Loucy (cell line): ENCODE measurements around the gene SNTB2.
"Not testable (repeated sequence)": the region's sequence is repeated elsewhere in the genome, so short reads cannot be mapped to it uniquely, and the experiment has no call there.

ENCODE experiments used
- H2AFZ ChIP-seq: fragments of 200-600 bp; sonication (generic); 2 replicates; pipeline ENCODE4 v1.6.0; 2016; ENCODE audit warnings: antibody characterized with exemption, mild to moderate bottlenecking, low read length, moderate library complexity
- H3F3A ChIP-seq: fragments of 200-600 bp; 2 replicates; pipeline ENCODE4 v1.6.0; 2016; ENCODE audit warnings: antibody characterized with exemption, low read depth, mild to moderate bottlenecking
- H3K27me3 ChIP-seq: fragments of 200-600 bp; sonication (generic); 2 replicates; pipeline ENCODE4 v1.6.1; 2014; ENCODE audit warnings: low read length, mild to moderate bottlenecking; ENCODE audit not compliant: insufficient read depth, poor library complexity, severe bottlenecking
- H3K36me3 ChIP-seq: fragments of 200-600 bp; sonication (generic); 2 replicates; pipeline ENCODE4 v1.6.1; 2016; ENCODE audit warnings: low read length; ENCODE audit not compliant: insufficient read depth
- H3K4me1 ChIP-seq: fragments of 200-600 bp; sonication (generic); 2 replicates; pipeline ENCODE4 v1.5.1; 2014; ENCODE audit warnings: low read length, mild to moderate bottlenecking; ENCODE audit not compliant: insufficient read depth, poor library complexity, severe bottlenecking
- H3K4me2 ChIP-seq: fragments of 200-600 bp; sonication (generic); 2 replicates; pipeline ENCODE4 v1.6.0; 2014; ENCODE audit warnings: antibody characterized with exemption, low read length, low read depth, mild to moderate bottlenecking; ENCODE audit not compliant: poor library complexity, severe bottlenecking
- H3K4me3 ChIP-seq: fragments of 200-600 bp; sonication (generic); 2 replicates; pipeline ENCODE4 v1.5.1; 2014; ENCODE audit warnings: low read length, mild to moderate bottlenecking, mixed read lengths; ENCODE audit not compliant: poor library complexity, severe bottlenecking
- H3K79me2 ChIP-seq: fragments of 200-600 bp; sonication (generic); 2 replicates; pipeline ENCODE4 v1.6.1; 2014; ENCODE audit warnings: low read length; ENCODE audit not compliant: insufficient read depth
- H3K9ac ChIP-seq: fragments of 200-600 bp; sonication (generic); 2 replicates; pipeline ENCODE4 v1.6.0; 2014; ENCODE audit warnings: mild to moderate bottlenecking, low read depth, low read length, moderate library complexity; ENCODE audit not compliant: poor library complexity, severe bottlenecking
- H3K9me2 ChIP-seq: fragments of 200-600 bp; sonication (generic); replicated peaks from 2 replicates; pipeline ENCODE4 v1.6.1; 2016; ENCODE audit warnings: low read depth, low read length, mixed read lengths
- H3K9me3 ChIP-seq: fragments of 200-600 bp; sonication (generic); 2 replicates; pipeline ENCODE4 v1.6.1; 2014; ENCODE audit warnings: mild to moderate bottlenecking, antibody characterized with exemption, low read length, low read depth; ENCODE audit not compliant: insufficient read depth
- H4K20me1 ChIP-seq: fragments of 200-600 bp; sonication (generic); 2 replicates; pipeline ENCODE4 v1.6.0; 2014; ENCODE audit warnings: antibody characterized with exemption, low read length, mild to moderate bottlenecking; ENCODE audit not compliant: insufficient read depth, poor library complexity, severe bottlenecking
- CTCF ChIP-seq: fragments of 200-600 bp; sonication (generic); conservative IDR thresholded peaks from 2 replicates; pipeline ENCODE4 v1.5.1; 2014; ENCODE audit warnings: mild to moderate bottlenecking, antibody characterized with exemption, low read length
- EZH2phosphoT487 ChIP-seq: fragments of 200-600 bp; IDR thresholded peaks from 2 replicates; pipeline ENCODE4 v1.6.1; 2018; ENCODE audit warnings: antibody characterized with exemption, mild to moderate bottlenecking, moderate library complexity, borderline replicate concordance

SNTB2 gene

DNA sequence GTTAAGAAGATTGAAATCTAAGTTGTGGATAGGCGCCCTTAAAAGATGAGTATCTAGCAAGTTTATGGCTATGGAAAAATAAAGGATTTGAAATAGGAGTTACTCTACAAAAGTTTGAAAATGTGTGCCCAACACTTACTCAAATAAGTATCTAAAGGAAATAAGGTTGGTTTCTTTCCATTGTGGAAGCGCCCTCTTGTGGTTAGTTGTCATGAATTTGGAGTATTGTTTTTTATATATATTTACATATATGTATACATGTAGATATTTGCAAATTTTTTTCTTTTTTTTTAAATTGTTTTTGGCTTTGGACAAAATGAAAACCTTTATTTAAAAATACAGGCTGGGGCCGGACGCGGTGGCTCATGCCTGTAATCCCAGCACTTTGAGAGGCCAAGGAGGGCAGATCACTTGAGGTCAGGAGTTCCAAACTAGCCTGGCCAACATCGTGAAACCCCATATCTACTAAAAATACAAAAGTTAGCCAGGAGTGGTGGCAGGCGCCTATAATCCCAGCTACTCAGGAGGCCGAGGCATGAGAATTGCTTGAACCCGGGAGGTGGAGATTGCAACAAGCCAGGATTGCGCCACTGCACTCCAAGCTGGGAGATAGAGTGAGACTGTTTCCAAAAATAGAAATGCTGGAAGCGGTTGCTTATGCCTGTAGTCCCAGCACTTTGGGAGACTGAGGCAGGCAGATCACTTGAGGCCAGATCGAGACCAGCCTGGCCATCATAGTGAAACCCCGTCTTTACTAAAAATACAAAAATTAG lies 100.2 kb downstream of the SNTB2 start:
- Histone ChIP-seq H3F3A (no peaks in the 10 kb centered on the region), H3K4me1 (no peaks in the 10 kb centered on the region), H3K79me2 (no peaks in the 10 kb centered on the region), H3K4me3 (no peak overlapping the region), H3K36me3 (peaks cover 14% of the 10 kb centered on the region), H3K9me3 (no peaks in the 10 kb centered on the region), H3K27me3 (no peaks in the 10 kb centered on the region), H3K4me2 (no peak overlapping the region), H3K9me2 (no peaks in the 10 kb centered on the region), H3K9ac (no peak overlapping the region), H4K20me1 (no peaks in the 10 kb centered on the region), H2AFZ (no peak overlapping the region)
- no peak for TF ChIP-seq EZH2phosphoT487
- peak; percentile 68 for TF ChIP-seq CTCF

DNA sequence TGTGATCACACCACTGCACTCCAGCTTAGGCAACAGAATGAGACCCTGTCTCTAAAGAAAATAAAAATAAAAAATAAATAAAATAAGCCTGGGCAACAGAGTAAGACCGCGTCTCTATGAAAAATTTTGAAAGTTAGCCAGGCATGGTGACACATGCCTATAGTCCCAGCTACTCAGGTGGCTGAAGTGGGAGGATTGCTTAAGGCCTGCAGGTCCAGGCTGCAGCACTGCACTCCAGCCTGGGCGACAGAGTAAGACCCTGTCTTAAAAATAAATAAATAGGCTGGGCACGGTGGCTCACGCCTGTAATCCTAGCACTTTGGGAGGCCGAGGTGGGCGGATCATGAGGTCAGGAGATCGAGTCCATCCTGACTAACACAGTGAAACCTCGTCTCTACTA lies 104.7 kb downstream of the SNTB2 start:
- not testable (repeated sequence) for H3K27me3 ChIP-seq, H4K20me1 ChIP-seq, H3K36me3 ChIP-seq

GRCh38 chr16:69293401-69293800 lies 106.4 kb downstream of the SNTB2 start:
- no peak overlapping the region for H3K9ac ChIP-seq
- no peak overlapping the region for H2AFZ ChIP-seq
- no peaks in the 10 kb centered on the region for H3K79me2 ChIP-seq
- H3K4me3 ChIP-seq, result no peak overlapping the region
- H3K27me3 ChIP-seq, result no peaks in the 10 kb centered on the region
- H3K4me2 ChIP-seq, result no peak overlapping the region
- no peaks in the 10 kb centered on the region for H3K9me2 ChIP-seq
- no peaks in the 10 kb centered on the region for H4K20me1 ChIP-seq
- no peaks in the 10 kb centered on the region for H3F3A ChIP-seq
- no peak for TF ChIP-seq CTCF
- no peak for TF ChIP-seq EZH2phosphoT487
- no peaks in the 10 kb centered on the region for H3K4me1 ChIP-seq
- no peaks in the 10 kb centered on the region for H3K9me3 ChIP-seq
- no peaks in the 10 kb centered on the region for H3K36me3 ChIP-seq

More for the DNA sequence above, 104.7 kb downstream of the SNTB2 start:
- H3K9me2 ChIP-seq, H3F3A ChIP-seq, H3K4me2 ChIP-seq, H3K79me2 ChIP-seq, H3K4me3 ChIP-seq, H3K9ac ChIP-seq, H3K4me1 ChIP-seq, H2AFZ ChIP-seq, H3K9me3 ChIP-seq: not testable (repeated sequence)

DNA sequence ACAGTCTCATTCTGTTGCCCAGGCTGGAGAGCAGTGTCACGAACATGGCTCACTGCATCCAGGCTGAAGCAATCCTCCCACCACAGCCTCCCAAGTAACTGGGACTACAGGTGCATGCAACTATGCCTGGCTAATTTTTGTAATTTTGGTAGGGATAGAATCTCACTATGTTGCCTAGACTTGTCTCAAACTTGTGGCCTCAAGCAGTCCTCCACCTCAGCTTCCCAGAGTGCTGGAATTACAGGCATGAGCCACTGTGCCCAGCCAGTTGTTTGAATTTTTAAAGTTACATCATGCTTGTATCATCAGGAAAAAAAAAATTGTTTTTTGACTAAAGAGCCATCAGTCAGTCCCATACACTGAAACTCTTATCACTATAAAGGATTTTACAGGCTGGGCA lies 107.1 kb downstream of the SNTB2 start:
- no peak overlapping the region for H3K4me3 ChIP-seq

GRCh38 chr16:69296771-69297170 lies 109.8 kb downstream of the SNTB2 start:
- H4K20me1 ChIP-seq, H3K27me3 ChIP-seq, H3K36me3 ChIP-seq, H2AFZ ChIP-seq, H3K79me2 ChIP-seq, H3K9me2 ChIP-seq, H3K9me3 ChIP-seq, H3F3A ChIP-seq, H3K4me1 ChIP-seq, H3K9ac ChIP-seq, H3K4me2 ChIP-seq, H3K4me3 ChIP-seq: not testable (repeated sequence)

More for the DNA sequence above, 107.1 kb downstream of the SNTB2 start:
- H4K20me1 ChIP-seq, result no peaks in the 10 kb centered on the region
- no peaks in the 10 kb centered on the region for H3K79me2 ChIP-seq
- H3K4me2 ChIP-seq, result no peak overlapping the region
- no peak overlapping the region for H3K9ac ChIP-seq
- H3K4me1 ChIP-seq, result no peaks in the 10 kb centered on the region
- no peaks in the 10 kb centered on the region for H3K9me3 ChIP-seq
- TF ChIP-seq EZH2phosphoT487, result no peak
- no peak for TF ChIP-seq CTCF
- no peaks in the 10 kb centered on the region for H3K27me3 ChIP-seq
- no peak overlapping the region for H2AFZ ChIP-seq
- H3K36me3 ChIP-seq, result no peaks in the 10 kb centered on the region
- H3F3A ChIP-seq, result no peaks in the 10 kb centered on the region
- no peaks in the 10 kb centered on the region for H3K9me2 ChIP-seq
